ENCODE measurements around the gene CUEDC1. TPM values are rescaled to one million over a fixed set of nuclear protein-coding genes. Genes with fewer than 3 reads are reported as not detected.

Gene CUEDC1
- total and polyA plus RNA-seq, 9 donors, result 6.7 to 30.2 (median 21.5) TPM

DNA sequence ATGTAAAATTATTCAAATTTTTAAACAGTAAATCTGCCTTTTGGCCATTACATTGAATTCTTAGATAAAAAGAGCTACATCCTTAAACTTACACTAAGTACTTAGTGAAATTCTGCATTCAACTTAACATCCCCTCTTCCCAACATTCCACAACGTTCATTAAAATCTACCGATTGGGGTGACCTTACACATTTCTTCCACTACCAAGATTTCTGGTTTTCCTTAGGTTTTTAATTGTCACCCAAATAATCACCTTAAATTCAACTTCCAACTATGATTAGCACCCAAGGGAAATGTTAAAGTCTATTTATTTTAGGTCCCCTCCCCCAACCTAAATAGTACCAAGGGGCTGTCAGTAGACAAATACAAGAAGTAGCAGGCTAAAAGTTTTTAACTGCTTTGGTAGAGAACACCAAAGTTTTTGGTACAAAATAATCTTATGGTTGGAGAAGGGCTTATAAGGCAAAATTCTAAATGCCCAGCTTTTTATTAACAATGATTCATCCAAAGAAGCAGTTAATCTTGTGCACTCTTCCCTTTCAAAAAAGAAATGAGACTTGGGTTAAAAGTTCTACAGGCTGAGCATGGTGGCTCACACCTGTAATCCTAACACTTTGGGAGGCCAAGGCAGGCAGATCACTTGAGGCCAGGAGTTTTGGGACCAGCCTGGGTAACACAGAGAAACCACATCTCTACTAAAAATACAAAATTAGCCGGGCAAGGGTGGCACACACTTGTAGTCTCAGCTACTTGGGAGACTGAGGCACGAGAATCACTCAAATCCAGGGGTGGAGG, 47.1 kb upstream of the CUEDC1 start:
- Histone ChIP-seq H3K9me3 (no peaks in the 10 kb centered on the region), H3K4me1 (ENCODE audit: insufficient read depth) (peaks cover 2% of the 10 kb centered on the region), H3K27me3 (no peaks in the 10 kb centered on the region), H3K27ac (no peak overlapping the region), H3K36me3 (no peaks in the 10 kb centered on the region), H3K4me3 (no peak overlapping the region)
- TF ChIP-seq, protein P1, sequence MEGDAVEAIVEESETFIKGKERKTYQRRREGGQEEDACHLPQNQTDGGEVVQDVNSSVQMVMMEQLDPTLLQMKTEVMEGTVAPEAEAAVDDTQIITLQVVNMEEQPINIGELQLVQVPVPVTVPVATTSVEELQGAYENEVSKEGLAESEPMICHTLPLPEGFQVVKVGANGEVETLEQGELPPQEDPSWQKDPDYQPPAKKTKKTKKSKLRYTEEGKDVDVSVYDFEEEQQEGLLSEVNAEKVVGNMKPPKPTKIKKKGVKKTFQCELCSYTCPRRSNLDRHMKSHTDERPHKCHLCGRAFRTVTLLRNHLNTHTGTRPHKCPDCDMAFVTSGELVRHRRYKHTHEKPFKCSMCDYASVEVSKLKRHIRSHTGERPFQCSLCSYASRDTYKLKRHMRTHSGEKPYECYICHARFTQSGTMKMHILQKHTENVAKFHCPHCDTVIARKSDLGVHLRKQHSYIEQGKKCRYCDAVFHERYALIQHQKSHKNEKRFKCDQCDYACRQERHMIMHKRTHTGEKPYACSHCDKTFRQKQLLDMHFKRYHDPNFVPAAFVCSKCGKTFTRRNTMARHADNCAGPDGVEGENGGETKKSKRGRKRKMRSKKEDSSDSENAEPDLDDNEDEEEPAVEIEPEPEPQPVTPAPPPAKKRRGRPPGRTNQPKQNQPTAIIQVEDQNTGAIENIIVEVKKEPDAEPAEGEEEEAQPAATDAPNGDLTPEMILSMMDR (IDR thresholded peaks at IDR 0.05), result no peak
- TF ChIP-seq EP300 (IDR thresholded peaks at IDR 0.05), result no peak
- no peak for TF ChIP-seq POLR2A (IDR thresholded peaks at IDR 0.05)
- intact Hi-C loops (cut with DNase I), result no loop called here
- DNase-seq, result no peak
- WGBS, 3 donors, result 55 to 59% (median 58%) methylated on average over 4 of the region's 4 CpGs

- H3K27ac ChIP-seq, result no peak overlapping the region
- no peaks in the 10 kb centered on the region for H3K9me3 ChIP-seq
- no peaks in the 10 kb centered on the region for H3K27me3 ChIP-seq
- H3K4me1 ChIP-seq (ENCODE audit: insufficient read depth), result peaks cover 2% of the 10 kb centered on the region
- intact Hi-C loops (cut with DNase I), result no loop called here
- WGBS, 3 donors, result 37 to 58% (median 50%) methylated on average over 1 of the region's 1 CpG
- DNase-seq, result no peak
- H3K4me3 ChIP-seq, result no peak overlapping the region
- TF ChIP-seq, protein P1 (IDR thresholded peaks at IDR 0.05), result no peak
- no peak for TF ChIP-seq POLR2A (IDR thresholded peaks at IDR 0.05)
- TF ChIP-seq EP300 (IDR thresholded peaks at IDR 0.05), result no peak
- H3K36me3 ChIP-seq, result no peaks in the 10 kb centered on the region
Measured at GRCh38 chr17:58001461-58002124, 46.4 kb upstream of the CUEDC1 start.

- H3K36me3 ChIP-seq, result no peaks in the 10 kb centered on the region
- H3K27me3 ChIP-seq, result no peaks in the 10 kb centered on the region
- DNase-seq, result no peak
- no peak overlapping the region for H3K4me3 ChIP-seq
- intact Hi-C loops (cut with DNase I), result loop anchor here in 3 of 4 donors (2.0 to 5.0 kb wide), 2 partner anchors 141 to 142 kb away; no protein-coding TSS in a partner anchor
- H3K4me1 ChIP-seq (ENCODE audit: insufficient read depth), result no peaks in the 10 kb centered on the region
- WGBS, 3 donors, result 45 to 70% (median 49%) methylated on average over 1 of the region's 1 CpG
- TF ChIP-seq EP300 (IDR thresholded peaks at IDR 0.05), result no peak
- TF ChIP-seq, protein P1 (IDR thresholded peaks at IDR 0.05), result peak; percentile 69 to 75 (median 74)
- no peaks in the 10 kb centered on the region for H3K9me3 ChIP-seq
- no peak overlapping the region for H3K27ac ChIP-seq
Measured at GRCh38 chr17:57999496-58000017, 44.3 kb upstream of the CUEDC1 start.

- no peaks in the 10 kb centered on the region for H3K36me3 ChIP-seq
- TF ChIP-seq, protein P1 (IDR thresholded peaks at IDR 0.05), result no peak
- TF ChIP-seq POLR2A (IDR thresholded peaks at IDR 0.05), result no peak
- no peak for TF ChIP-seq EP300 (IDR thresholded peaks at IDR 0.05)
- no peak overlapping the region for H3K4me3 ChIP-seq
- intact Hi-C loops (cut with DNase I), result loop anchor here in 3 of 4 donors (2.0 to 5.0 kb wide), 2 partner anchors 140 to 142 kb away; no protein-coding TSS in a partner anchor
- no peaks in the 10 kb centered on the region for H3K4me1 ChIP-seq (ENCODE audit: insufficient read depth)
- no peaks in the 10 kb centered on the region for H3K9me3 ChIP-seq
- no peak for DNase-seq
- H3K27me3 ChIP-seq, result no peaks in the 10 kb centered on the region
- no peak overlapping the region for H3K27ac ChIP-seq
Measured at GRCh38 chr17:57999010-57999495, 43.8 kb upstream of the CUEDC1 start.

Measured in ovary (tissue), 9 donors.